Osteocyte (in vitro differentiated cells): ENCODE measurements around the gene PCNT. TPM values are rescaled to one million over a fixed set of nuclear protein-coding genes. Genes with fewer than 3 reads are reported as not detected.

ENCODE experiments used
- DNase-seq: peaks from one replicate; pipeline ENCODE4 v3.0.0; 2021; ENCODE audit warnings: mixed read lengths; ENCODE audit not compliant: unreplicated experiment; ENCODE audit errors: extremely low spot score
- H3K27ac Mint-ChIP-seq: one replicate; pipeline ENCODE4 v1.8.0; 2021; ENCODE audit warnings: mild to moderate bottlenecking, mixed read lengths; ENCODE audit not compliant: unreplicated experiment
- H3K27me3 Mint-ChIP-seq: one replicate; pipeline ENCODE4 v1.8.0; 2021; ENCODE audit warnings: mixed read lengths; ENCODE audit not compliant: unreplicated experiment
- H3K36me3 Mint-ChIP-seq: one replicate; pipeline ENCODE4 v1.8.0; 2021; ENCODE audit warnings: mixed read lengths; ENCODE audit not compliant: unreplicated experiment
- H3K4me1 Mint-ChIP-seq: one replicate; pipeline ENCODE4 v1.8.0; 2021; ENCODE audit warnings: mixed read lengths; ENCODE audit not compliant: unreplicated experiment
- H3K4me3 Mint-ChIP-seq: one replicate; pipeline ENCODE4 v1.8.0; 2021; ENCODE audit warnings: mild to moderate bottlenecking, moderate library complexity, mixed read lengths; ENCODE audit not compliant: unreplicated experiment
- H3K9me3 Mint-ChIP-seq: one replicate; pipeline ENCODE4 v1.8.0; 2021; ENCODE audit warnings: mixed read lengths; ENCODE audit not compliant: unreplicated experiment
- total RNA-seq: library from RNA; stranded (reverse); gene quantifications from 2 replicates; pipeline ENCODE4 v1.2.1, GENCODE V29; 2021
- TF ChIP-seq, protein P1 (sequence below): fragments of 200-600 bp; sonication (generic); IDR thresholded peaks from 2 replicates; pipeline ENCODE4 v1.5.0; 2021; ENCODE audit warnings: antibody characterized with exemption, mild to moderate bottlenecking, moderate library complexity

PCNT gene
- total RNA-seq, 1 donor from 2014 or later: 38.9 TPM

- no peak overlapping the region for H3K27ac Mint-ChIP-seq
- no peak overlapping the region for H3K4me3 Mint-ChIP-seq
- H3K27me3 Mint-ChIP-seq: no peaks in the 10 kb centered on the region
- no peaks in the 10 kb centered on the region for H3K9me3 Mint-ChIP-seq
- TF ChIP-seq, protein P1, sequence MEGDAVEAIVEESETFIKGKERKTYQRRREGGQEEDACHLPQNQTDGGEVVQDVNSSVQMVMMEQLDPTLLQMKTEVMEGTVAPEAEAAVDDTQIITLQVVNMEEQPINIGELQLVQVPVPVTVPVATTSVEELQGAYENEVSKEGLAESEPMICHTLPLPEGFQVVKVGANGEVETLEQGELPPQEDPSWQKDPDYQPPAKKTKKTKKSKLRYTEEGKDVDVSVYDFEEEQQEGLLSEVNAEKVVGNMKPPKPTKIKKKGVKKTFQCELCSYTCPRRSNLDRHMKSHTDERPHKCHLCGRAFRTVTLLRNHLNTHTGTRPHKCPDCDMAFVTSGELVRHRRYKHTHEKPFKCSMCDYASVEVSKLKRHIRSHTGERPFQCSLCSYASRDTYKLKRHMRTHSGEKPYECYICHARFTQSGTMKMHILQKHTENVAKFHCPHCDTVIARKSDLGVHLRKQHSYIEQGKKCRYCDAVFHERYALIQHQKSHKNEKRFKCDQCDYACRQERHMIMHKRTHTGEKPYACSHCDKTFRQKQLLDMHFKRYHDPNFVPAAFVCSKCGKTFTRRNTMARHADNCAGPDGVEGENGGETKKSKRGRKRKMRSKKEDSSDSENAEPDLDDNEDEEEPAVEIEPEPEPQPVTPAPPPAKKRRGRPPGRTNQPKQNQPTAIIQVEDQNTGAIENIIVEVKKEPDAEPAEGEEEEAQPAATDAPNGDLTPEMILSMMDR: no peak
- peaks cover 27% of the 10 kb centered on the region for H3K36me3 Mint-ChIP-seq
- H3K4me1 Mint-ChIP-seq: no peaks in the 10 kb centered on the region
- DNase-seq: no peak
These were observed 96.6 kb downstream of the PCNT start for GRCh38 chr21:46420241-46421190.

- H3K9me3 Mint-ChIP-seq: no peaks in the 10 kb centered on the region
- H3K4me1 Mint-ChIP-seq: no peaks in the 10 kb centered on the region
- no peak overlapping the region for H3K4me3 Mint-ChIP-seq
- peaks cover 22% of the 10 kb centered on the region for H3K36me3 Mint-ChIP-seq
- no peak overlapping the region for H3K27ac Mint-ChIP-seq
- TF ChIP-seq, protein P1: no peak
- DNase-seq: no peak
- H3K27me3 Mint-ChIP-seq: no peaks in the 10 kb centered on the region
These were observed 97.3 kb downstream of the PCNT start for GRCh38 chr21:46421191-46421750.

DNA sequence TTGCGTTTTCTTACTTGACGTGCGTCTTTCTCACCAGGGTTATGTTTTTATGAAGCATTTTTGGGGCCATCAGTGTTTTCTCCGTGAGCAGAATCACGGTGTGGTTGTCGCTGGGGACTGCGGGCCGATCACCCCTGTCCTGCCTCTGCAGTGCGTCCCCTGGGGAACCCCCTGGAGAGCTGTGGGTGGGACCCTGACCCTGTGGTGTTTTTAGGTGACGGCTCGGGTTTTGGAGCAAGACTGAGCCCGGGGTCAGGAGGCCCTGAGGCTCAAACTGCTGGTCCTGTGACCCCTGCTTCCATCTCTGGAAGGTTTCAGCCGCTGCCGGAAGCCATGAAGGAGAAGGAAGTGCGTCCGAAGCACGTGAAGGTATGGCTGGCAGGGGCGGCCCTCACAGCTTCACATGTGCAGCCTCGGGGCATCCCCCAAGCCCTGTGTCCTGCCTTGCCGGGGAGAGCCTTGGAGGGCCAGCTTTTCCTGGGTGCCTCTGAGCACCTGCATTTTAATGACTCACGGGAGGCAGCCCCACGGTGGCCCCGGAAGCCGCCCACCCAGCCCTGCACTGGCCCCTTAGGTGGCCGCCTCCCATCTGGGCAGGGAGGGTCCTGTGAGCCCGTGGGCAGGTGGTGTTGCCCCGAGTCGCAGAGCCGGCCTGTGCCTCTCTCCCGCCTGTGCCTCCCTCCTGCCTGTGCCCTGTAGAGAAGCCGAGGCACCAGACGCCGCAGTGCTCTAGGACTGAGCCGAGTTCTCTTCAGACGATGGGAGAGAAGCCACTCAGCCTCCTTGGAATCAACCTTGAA lies 98.0 kb downstream of the PCNT start:
- no peaks in the 10 kb centered on the region for H3K9me3 Mint-ChIP-seq
- H3K36me3 Mint-ChIP-seq: peaks cover 20% of the 10 kb centered on the region
- TF ChIP-seq, protein P1: no peak
- H3K4me3 Mint-ChIP-seq: no peak overlapping the region
- no peak overlapping the region for H3K27ac Mint-ChIP-seq
- H3K27me3 Mint-ChIP-seq: no peaks in the 10 kb centered on the region
- no peak for DNase-seq
- H3K4me1 Mint-ChIP-seq: no peaks in the 10 kb centered on the region

DNA sequence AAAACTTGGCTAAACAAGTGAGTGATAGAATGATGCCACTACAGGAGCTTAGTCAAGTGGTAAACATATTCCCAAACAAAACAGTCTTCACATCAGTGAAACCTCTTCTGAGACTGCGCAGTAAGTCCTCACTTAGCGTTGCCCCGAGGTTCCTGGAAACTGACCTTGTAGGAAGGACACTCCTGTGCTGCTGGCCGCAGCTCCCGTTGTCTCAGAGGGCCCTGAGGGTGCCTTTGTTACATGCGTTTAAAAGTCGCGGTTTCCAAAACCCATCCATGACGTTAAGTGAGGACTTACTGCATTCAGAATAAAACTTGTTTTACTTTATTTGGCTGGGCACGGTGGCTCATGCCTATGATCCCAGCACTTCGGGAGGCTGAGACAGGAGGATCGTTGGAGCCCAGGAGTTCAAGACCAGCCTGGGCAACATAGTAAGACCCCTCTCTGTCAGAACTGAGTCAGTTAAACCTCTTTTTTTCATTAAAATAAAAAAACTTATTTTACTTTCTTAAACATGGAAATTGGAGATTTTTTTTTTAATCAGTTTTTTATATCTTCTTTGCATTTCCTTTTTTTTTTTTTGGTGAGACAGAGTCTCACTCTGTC lies 98.8 kb downstream of the PCNT start:
- TF ChIP-seq, protein P1: no peak
- DNase-seq: no peak
- Mint-ChIP-seq H3K9me3 (no peaks in the 10 kb centered on the region), H3K36me3 (peaks cover 25% of the 10 kb centered on the region), H3K27me3 (no peaks in the 10 kb centered on the region), H3K4me3 (no peak overlapping the region), H3K27ac (no peak overlapping the region), H3K4me1 (no peaks in the 10 kb centered on the region)
